NCI-H345 (cell line): ENCODE measurements around the gene PCDHGA1.
"Not testable (repeated sequence)": the region's sequence is repeated elsewhere in the genome, so short reads cannot be mapped to it uniquely, and the experiment has no call there.

Source experiments
- DNase-seq: peaks from one replicate; lab custom pipeline; 2025; lab: John Stamatoyannopoulos, UW

PCDHGA1 gene

GRCh38 chr5:141330299-141331080 lies at the start of gene PCDHGA1:
PCDHGA1 (plus strand) TSS chr5:141330514.
- DNase-seq, result no peak

GRCh38 chr5:141298376-141298775 lies 31.9 kb upstream of the PCDHGA1 start:
- no peak for DNase-seq

- no peak for DNase-seq
These were observed 26.6 kb upstream of the PCDHGA1 start, which contains the start of gene SLC25A2 for GRCh38 chr5:141303756-141304155. SLC25A2 (minus strand) TSS chr5:141304049; CDS start chr5:141303865, 184 bp downstream.

GRCh38 chr5:141306630-141307029 lies 23.7 kb upstream of the PCDHGA1 start:
- no peak for DNase-seq

GRCh38 chr5:141313711-141314110 lies 16.6 kb upstream of the PCDHGA1 start:
- DNase-seq, result no peak

GRCh38 chr5:141316963-141317362 lies 13.4 kb upstream of the PCDHGA1 start:
- DNase-seq, result not testable (repeated sequence)

GRCh38 chr5:141319202-141319601 lies 11.1 kb upstream of the PCDHGA1 start:
- DNase-seq, result no peak

- DNase-seq, result no peak
These were observed 10.6 kb upstream of the PCDHGA1 start for GRCh38 chr5:141319699-141320098.

GRCh38 chr5:141320225-141321169 lies 9.8 kb upstream of the PCDHGA1 start, which contains the start of gene TAF7:
TAF7 (minus strand) TSS chr5:141320784; CDS start chr5:141320044, 740 bp downstream.
- DNase-seq, result peak; percentile 96

GRCh38 chr5:141322261-141322660 lies 8.1 kb upstream of the PCDHGA1 start:
- DNase-seq, result no peak

GRCh38 chr5:141326088-141326854 lies 4.0 kb upstream of the PCDHGA1 start:
- DNase-seq, result peak; percentile 71

GRCh38 chr5:141328231-141328630 lies 2.1 kb upstream of the PCDHGA1 start:
- DNase-seq, result no peak

GRCh38 chr5:141332571-141332970 lies 2.3 kb downstream of the PCDHGA1 start:
- DNase-seq, result not testable (repeated sequence)

- DNase-seq, result no peak
These were observed 8.4 kb downstream of the PCDHGA1 start, which contains the start of gene PCDHGA2 for GRCh38 chr5:141338538-141339306. PCDHGA2 (plus strand) TSS chr5:141338760.

- not testable (repeated sequence) for DNase-seq
These were observed 10.6 kb downstream of the PCDHGA1 start for GRCh38 chr5:141340781-141341354.

- no peak for DNase-seq
These were observed 12.5 kb downstream of the PCDHGA1 start for GRCh38 chr5:141342773-141343172.

GRCh38 chr5:141343242-141343952 lies 13.1 kb downstream of the PCDHGA1 start, which contains the start of gene PCDHGA3:
PCDHGA3 (plus strand) TSS chr5:141343829; CDS start chr5:141344034, 205 bp downstream.
- DNase-seq, result no peak

GRCh38 chr5:141343953-141344463 lies 13.7 kb downstream of the PCDHGA1 start:
- no peak for DNase-seq

- DNase-seq, result no peak
These were observed 15.0 kb downstream of the PCDHGA1 start for GRCh38 chr5:141345327-141345726.
